ENCODE data around the gene PER3. TPM values are rescaled to one million over a fixed set of nuclear protein-coding genes. Genes with fewer than 3 reads are reported as not detected.

The PER3 gene
- total and polyA plus RNA-seq, 8 donors = 3.2 to 55.8 (median 11.1) TPM

- H3K27me3 ChIP-seq = no peaks in the 10 kb centered on the region
- no peaks in the 10 kb centered on the region for H3K36me3 ChIP-seq
- 42 to 61% (median 49%) methylated on average over 1 of the region's 1 CpG for WGBS, 5 donors
- H3K4me3 ChIP-seq = no peak overlapping the region
- no peak overlapping the region for H3K27ac ChIP-seq
- DNase-seq = no peak
- H3K4me1 ChIP-seq = no peaks in the 10 kb centered on the region
- no peak for TF ChIP-seq POLR2AphosphoS5 (IDR thresholded peaks at IDR 0.05)
- no peak for TF ChIP-seq CTCF (IDR thresholded peaks at IDR 0.05)
- no peak for TF ChIP-seq EP300 (IDR thresholded peaks at IDR 0.05)
- no peak for TF ChIP-seq POLR2A (IDR thresholded peaks at IDR 0.05)
- intact Hi-C loops (cut with DNase I; ENCODE audit: low total_unique reads) = no loop called here
- H3K9me3 ChIP-seq = peaks cover 0 to 14% (median 11%) of the 10 kb centered on the region in 4 donors
Measured at GRCh38 chr1:7878027-7878426, 93.9 kb downstream of the PER3 start.

- intact Hi-C loops (cut with DNase I; ENCODE audit: low total_unique reads) = no loop called here
- WGBS, 5 donors = 88 to 92% (median 89%) methylated on average over 3 of the region's 3 CpGs
- Histone ChIP-seq H3K36me3 (no peaks in the 10 kb centered on the region), H3K27ac (no peak overlapping the region), H3K4me3 (no peak overlapping the region), H3K4me1 (no peaks in the 10 kb centered on the region), H3K27me3 (no peaks in the 10 kb centered on the region), H3K9me3 (peaks cover 0 to 14% (median 11%) of the 10 kb centered on the region in 4 donors)
- DNase-seq = no peak
- TF ChIP-seq POLR2A (IDR thresholded peaks at IDR 0.05) = no peak
Measured at GRCh38 chr1:7879228-7879627, 95.1 kb downstream of the PER3 start.

GRCh38 chr1:7884757-7885156 is 100.7 kb downstream of the PER3 start:
- H3K9me3 ChIP-seq = no peaks in the 10 kb centered on the region
- peaks cover 0 to 9% (median 0%) of the 10 kb centered on the region in 4 donors for H3K4me1 ChIP-seq
- intact Hi-C loops (cut with DNase I; ENCODE audit: low total_unique reads) = no loop called here
- no peak overlapping the region for H3K4me3 ChIP-seq
- peaks cover 0 to 29% (median 0%) of the 10 kb centered on the region in 3 donors for H3K27me3 ChIP-seq
- DNase-seq = no peak
- TF ChIP-seq CTCF (IDR thresholded peaks at IDR 0.05) = no peak
- TF ChIP-seq EP300 (IDR thresholded peaks at IDR 0.05) = no peak
- no peak for TF ChIP-seq POLR2A (IDR thresholded peaks at IDR 0.05)
- TF ChIP-seq POLR2AphosphoS5 (IDR thresholded peaks at IDR 0.05) = no peak
- no peak overlapping the region for H3K27ac ChIP-seq
- 53 to 96% (median 92%) methylated on average over 1 of the region's 1 CpG for WGBS, 5 donors
- H3K36me3 ChIP-seq = no peaks in the 10 kb centered on the region

- no peaks in the 10 kb centered on the region for H3K36me3 ChIP-seq
- peak overlapping the region in 3 of 4 donors; percentile 6 to 31 (median 19) for H3K4me3 ChIP-seq
- H3K27ac ChIP-seq = peak overlapping the region in 1 of 5 donors; percentile 32
- TF ChIP-seq POLR2AphosphoS5 (IDR thresholded peaks at IDR 0.05) = no peak
- TF ChIP-seq EP300 (IDR thresholded peaks at IDR 0.05) = no peak
- TF ChIP-seq CTCF (IDR thresholded peaks at IDR 0.05) = no peak
- H3K4me1 ChIP-seq = peaks cover 0 to 9% (median 0%) of the 10 kb centered on the region in 4 donors
- peak; percentile 65 to 91 for DNase-seq
- peaks cover 0 to 29% (median 0%) of the 10 kb centered on the region in 3 donors for H3K27me3 ChIP-seq
- 13 to 32% (median 26%) methylated on average over 18 to 26 of the region's 27 CpGs for WGBS, 5 donors
- H3K9me3 ChIP-seq = no peaks in the 10 kb centered on the region
- intact Hi-C loops (cut with DNase I; ENCODE audit: low total_unique reads) = no loop called here
Measured at GRCh38 chr1:7885513-7886404, 101.7 kb downstream of the PER3 start.

- Histone ChIP-seq H3K9me3 (no peaks in the 10 kb centered on the region), H3K27me3 (peaks cover 0 to 29% (median 0%) of the 10 kb centered on the region in 3 donors), H3K4me1 (peaks cover 0 to 9% (median 0%) of the 10 kb centered on the region in 4 donors), H3K4me3 (peak overlapping the region in 3 of 4 donors; percentile 6 to 31 (median 19)), H3K27ac (peak overlapping the region in 1 of 5 donors; percentile 32), H3K36me3 (no peaks in the 10 kb centered on the region)
- peak in 1 of 2 donors; percentile 6 for DNase-seq
- TF ChIP-seq POLR2AphosphoS5 (IDR thresholded peaks at IDR 0.05) (no peak), EP300 (IDR thresholded peaks at IDR 0.05) (no peak), CTCF (IDR thresholded peaks at IDR 0.05) (no peak), POLR2A (IDR thresholded peaks at IDR 0.05) (no peak)
- intact Hi-C loops (cut with DNase I; ENCODE audit: low total_unique reads) = no loop called here
- 35 to 60% (median 47%) methylated on average over 7 of the region's 7 CpGs for WGBS, 5 donors
Measured at GRCh38 chr1:7886405-7886745, 102.3 kb downstream of the PER3 start.
